Upper lobe of left lung (tissue), 4 donors: ENCODE results near the gene DGKQ.

Experiments used
- CTCF ChIP-seq, 6 experiments: fragments of 450-650 bp in 4 of 6; fragments of 200-600 bp in 2 of 6; sonication (generic) in 2 of 6; IDR thresholded peaks; one replicate each; pipeline ENCODE4 v1.5.1; 2016 to 2019; ENCODE audit warnings: antibody characterized with exemption in 6 of 6
- EP300 ChIP-seq, 4 donors: sonication (generic); formaldehyde crosslinking; IDR thresholded peaks; one replicate each; pipeline ENCODE4 v1.5.1; 2017; ENCODE audit warnings: antibody characterized with exemption in 4 of 4, control low read depth in 2 of 4
- POLR2A ChIP-seq, 4 donors: fragments of 450-650 bp; IDR thresholded peaks; one replicate each; pipeline ENCODE4 v1.5.1; 2016 to 2017; ENCODE audit warnings: antibody characterized with exemption in 4 of 4, mild to moderate bottlenecking in 2 of 4
- POLR2AphosphoS5 ChIP-seq, 2 donors: sonication (generic); formaldehyde crosslinking; IDR thresholded peaks; one replicate each; pipeline ENCODE4 v1.5.1; 2017; ENCODE audit warnings: antibody characterized with exemption in 2 of 2

DNA sequence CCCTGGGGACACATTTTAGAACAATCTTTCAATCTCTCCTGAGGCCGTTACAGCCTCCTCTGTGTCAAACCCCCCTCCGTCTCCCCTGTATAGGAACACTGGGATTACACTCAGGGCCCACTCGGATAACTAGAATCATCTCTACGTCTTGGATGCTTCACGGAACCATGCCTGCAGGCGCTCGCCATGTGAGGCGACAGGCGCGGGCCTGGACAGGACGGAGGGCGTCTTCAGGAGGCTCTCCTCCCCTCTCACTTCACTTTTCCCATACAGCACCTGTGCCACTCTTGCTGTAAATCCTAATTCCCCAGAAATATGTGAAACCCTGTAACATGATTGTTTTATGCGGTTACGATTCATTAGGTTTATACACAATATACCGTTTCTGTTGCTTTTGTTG lies 9.4 kb upstream of the DGKQ start:
- no peak for TF ChIP-seq CTCF (IDR thresholded peaks at IDR 0.05)
- no peak for TF ChIP-seq EP300 (IDR thresholded peaks at IDR 0.05)
- no peak for TF ChIP-seq POLR2A (IDR thresholded peaks at IDR 0.05)
- TF ChIP-seq POLR2AphosphoS5 (IDR thresholded peaks at IDR 0.05) = no peak
